GM19455 (cell line): ENCODE results near the gene FZD2.
"Not testable (repeated sequence)": the region's sequence is repeated elsewhere in the genome, so short reads cannot be mapped to it uniquely, and the experiment has no call there.

Experiments used
- ATAC-seq: cut with Tn5 transposase; IDR thresholded peaks from one replicate; pipeline ENCODE4 v1.9.1; 2021; ENCODE audit not compliant: unreplicated experiment

Gene FZD2

DNA sequence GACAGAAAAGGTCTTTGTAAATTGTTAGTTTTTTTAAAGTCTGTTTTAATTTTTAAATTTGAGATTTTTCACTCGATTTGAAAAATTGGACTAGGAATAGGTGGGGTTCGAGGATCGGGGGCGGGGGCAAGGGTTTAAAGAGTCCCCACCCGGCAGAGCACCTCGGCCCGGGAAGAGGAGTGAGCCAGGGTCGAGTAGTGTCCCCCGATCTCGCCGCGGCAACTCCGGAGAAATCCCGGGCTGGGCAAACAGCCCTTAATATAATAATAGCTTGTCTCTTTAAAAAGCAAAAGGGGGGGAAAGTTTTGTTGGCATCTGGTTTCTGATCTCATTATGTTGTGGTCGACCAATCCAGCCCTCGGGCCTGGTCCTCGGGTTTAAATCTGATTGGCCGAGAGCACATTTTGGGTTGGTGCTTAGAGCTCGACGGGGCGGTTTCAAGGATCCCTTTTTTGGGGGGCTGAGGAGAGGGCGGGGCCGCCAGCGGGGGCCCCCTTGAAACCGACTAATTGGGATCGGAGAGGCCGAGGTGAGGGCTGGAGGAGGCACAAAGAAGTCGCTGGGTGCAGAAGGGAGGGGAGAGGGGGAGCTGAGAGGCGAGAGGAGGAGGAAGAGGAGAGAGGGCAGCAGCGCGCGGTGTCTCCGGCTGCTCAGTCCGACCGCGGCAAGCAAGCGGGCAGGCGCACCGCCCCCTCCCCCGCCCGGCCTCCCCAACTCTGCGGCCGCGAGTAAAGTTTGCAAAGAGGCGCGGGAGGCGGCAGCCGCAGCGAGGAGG is at the start of gene FZD2:
TSS of gene FZD2 (plus strand) at position 653 of the 775 bp plus-strand sequence. CDS start 205 bp downstream, outside the sequence.
- ATAC-seq = no peak

DNA sequence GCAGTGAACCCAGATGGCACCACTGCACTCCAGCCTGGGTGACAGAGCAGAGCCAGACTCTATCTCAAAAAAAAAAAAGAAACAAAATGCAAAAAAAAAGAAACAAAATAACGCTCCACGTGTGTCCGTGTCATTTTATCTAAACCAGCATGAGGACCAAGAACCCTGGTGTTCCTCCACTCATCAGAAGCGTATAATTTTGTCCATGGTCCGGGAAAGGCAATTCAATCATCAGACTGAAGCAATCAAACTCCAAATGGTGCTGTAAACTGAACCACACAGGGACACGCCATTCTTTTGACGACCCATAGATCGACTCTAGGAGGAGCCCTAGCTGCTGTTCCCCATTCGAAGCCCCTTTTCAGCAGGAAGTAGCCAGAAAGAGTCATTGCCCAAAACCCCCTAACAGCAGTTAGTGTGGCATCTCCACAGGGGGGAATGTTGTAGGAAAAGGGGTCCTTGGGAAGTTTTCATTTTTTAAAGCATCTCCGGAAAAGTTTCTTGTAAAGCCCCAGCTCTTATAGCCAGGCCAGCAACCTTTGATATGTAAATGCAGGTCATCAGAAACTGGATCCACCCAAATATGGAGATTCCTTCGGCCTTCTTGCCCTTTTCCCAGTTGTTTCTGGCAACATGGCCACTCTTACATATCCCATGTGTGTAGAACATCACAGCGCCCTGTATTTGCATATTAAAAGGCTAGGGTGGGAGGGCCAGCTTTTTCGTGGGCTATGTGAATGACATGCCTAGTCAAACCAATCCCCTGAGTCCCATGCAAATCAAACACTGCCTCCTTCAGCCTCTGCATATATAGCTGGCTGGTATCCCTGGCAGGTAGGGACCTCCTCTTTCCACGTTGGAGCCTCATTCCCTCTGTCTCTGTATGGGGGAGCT is 45.8 kb upstream of the FZD2 start:
- not testable (repeated sequence) for ATAC-seq

DNA sequence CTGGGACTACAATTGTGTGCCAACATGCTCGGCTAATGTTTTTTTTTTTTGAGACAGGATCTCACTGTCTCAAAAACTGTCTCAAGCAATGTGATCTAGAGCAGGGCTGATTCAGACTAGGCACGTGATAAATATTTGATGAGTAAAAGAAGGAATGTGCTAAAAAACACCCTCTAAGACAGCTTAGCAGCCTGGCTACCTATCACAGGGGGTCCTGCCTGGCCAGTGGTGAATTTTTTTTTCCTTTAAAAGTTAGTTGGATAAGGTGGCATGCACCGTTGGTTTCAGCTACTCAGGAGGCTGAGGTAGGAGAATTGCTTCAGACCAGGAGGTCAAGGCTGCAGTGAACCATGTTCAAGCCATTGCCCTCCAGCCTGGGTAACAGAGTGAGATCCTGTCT is 39.3 kb upstream of the FZD2 start:
- ATAC-seq = no peak

DNA sequence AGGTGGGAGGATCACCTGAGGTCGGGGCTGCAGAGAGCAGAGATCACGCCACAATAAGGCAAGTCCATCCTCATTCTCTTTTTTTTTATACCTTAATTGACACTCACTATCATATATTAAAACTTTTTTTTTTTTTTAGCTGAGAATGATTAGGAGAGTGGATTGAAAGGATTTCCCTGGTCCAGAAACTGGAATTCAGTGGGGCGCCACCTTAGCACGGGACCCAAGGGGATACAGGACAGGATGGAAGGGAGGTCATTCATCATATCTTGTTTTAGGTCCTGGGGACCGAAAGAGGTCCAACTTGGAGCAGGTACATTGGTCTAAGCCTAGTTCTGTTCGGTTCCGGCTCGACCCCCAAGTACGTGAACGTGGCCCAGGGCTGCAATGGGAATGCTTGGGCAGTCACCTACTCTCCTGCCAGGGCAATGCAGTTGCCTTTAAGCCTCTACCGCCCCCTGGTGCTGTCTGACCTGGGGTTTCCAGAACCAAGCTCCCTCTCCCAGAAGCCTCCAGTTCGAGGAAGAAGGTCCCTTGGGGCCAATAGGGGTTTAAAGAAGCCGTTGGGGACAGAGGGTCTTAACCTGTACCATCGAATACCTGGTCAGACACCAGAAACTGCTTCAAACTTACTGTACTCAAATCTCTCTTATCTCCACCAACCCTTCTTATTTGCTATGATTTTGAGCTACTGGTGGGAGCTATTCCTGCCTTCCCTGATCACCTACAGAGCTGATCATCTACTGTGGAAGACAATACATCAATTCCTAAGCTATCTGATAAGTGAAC is 34.2 kb upstream of the FZD2 start:
- no peak for ATAC-seq

DNA sequence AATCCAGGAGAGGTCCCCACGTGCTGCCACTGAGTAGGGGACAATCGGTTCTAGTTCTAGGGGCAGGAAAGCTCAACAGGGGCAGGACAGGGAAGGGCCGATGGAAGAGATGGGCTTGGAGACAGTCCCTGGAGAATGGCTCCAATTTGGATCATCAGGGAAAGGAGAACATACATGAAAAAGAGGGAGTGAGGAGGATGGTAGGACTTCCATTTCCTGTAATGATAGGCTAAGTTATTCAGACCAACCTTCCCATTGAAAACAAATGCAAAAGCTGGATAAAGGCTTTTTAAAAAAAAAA is 33.7 kb upstream of the FZD2 start:
- ATAC-seq = no peak

DNA sequence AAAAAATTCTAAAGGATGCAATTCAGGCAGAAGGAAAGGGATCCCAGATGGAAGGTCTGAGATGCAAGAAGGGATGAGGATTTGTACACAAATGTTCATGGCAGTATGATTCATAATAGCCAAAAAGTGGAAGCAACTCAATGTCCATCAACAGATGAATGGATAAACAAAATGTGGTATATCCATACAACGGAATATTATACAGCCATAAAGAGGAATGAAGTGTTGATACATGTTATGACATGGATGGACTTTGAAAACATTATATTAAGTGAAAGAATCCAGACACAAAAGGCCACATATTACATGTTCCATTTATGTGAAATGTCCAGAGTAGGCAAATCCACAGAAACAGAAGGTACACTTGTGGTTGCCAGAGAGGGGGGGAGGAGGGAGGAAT is 30.2 kb upstream of the FZD2 start:
- ATAC-seq = no peak

DNA sequence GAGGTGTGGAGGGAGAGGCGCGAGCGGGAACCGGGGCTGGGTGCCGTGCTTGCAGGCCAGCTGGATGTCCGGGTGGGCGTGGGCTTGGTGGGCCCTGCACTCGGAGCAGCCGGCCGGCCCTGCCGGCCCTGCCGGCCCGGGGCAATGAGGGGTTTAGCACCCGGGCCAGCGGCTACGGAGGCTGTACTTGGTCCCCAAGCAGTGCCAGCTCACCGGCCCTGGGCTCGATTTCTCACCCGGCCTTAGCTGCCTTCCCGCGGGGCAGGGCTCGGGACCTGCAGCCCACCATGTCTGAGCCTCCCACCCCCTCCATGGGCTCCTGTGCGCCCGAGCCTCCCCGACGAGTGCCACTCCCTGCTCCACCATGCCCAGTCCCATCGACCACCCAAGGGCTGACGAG is 29.3 kb upstream of the FZD2 start:
- ATAC-seq = no peak

DNA sequence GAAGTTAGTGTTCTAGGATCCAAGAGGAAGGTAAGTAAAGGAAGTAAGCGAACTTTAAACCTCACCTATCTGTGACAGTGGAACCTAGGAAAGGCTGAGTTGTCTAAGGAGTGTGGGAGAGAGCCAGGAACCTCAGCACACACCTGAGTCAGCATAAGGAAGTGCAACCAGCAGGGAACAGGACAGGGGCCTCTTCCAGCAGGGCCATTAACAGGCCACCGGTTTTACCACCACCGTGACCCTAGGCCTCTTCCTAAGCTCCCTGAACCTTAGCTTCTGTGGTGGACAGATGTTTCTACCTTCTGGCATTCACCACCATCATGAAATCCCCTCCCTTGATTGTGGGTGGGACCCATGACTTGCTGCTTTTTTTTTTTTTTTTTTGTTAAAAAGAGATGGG is 27.4 kb upstream of the FZD2 start:
- no peak for ATAC-seq

DNA sequence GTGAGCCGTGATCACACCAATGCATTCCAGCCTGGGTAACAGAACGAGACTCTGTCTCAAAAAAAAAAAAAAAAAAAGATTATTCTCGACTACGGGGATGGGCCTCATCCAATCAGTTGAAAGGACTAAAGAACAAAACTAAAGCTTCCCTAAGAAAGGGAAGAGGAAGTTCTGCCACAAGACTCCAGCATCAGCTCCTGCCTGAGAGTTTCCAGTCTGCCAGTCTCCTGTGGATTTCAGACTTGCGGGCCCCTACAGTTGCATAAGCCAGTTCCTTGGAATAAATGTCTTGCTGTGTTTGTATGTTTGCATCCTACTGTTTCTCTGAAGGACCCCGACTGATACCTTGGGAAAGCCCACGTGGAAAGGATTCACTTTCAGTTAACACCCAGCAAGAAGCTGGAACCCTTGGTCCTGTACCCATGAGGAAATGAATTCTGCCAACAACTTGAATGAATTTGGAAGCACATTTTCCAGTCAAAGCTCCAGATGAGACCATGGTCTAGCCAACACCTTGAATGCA is 26.3 kb upstream of the FZD2 start:
- no peak for ATAC-seq

DNA sequence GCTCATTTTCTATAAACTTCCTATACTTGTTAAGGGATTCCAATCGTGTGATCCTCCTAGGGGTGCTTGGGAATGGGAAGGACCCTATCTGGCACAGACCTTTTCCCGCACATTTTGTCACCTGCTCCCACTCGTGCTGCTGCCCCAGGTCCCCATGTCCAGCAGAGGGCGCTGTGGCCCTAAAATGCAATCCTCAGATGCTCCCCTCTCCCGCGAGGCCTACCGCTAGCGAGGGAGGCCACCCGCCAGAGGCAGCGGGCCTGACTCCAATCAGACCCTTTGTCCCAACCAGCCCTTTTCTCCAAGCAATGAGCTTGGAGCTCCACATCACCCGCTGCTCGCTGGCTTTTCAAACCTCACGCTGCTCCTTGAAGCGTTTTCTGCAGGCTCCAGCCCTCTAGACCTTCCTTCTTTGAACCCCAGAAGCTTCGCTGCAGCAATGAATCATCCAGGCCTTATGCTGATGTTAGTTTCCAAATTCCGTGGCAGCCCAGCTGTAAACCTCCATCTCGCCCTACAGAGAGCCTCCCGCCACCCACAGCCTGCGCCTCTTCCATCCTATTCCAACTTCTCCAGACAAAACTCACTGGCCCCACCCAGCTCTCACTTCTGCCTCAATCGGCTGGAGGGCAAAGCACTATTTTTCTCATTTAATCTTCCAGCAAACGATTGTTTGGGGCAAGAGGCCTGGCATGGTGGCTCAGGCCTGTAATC is 23.6 kb upstream of the FZD2 start:
- ATAC-seq = no peak

DNA sequence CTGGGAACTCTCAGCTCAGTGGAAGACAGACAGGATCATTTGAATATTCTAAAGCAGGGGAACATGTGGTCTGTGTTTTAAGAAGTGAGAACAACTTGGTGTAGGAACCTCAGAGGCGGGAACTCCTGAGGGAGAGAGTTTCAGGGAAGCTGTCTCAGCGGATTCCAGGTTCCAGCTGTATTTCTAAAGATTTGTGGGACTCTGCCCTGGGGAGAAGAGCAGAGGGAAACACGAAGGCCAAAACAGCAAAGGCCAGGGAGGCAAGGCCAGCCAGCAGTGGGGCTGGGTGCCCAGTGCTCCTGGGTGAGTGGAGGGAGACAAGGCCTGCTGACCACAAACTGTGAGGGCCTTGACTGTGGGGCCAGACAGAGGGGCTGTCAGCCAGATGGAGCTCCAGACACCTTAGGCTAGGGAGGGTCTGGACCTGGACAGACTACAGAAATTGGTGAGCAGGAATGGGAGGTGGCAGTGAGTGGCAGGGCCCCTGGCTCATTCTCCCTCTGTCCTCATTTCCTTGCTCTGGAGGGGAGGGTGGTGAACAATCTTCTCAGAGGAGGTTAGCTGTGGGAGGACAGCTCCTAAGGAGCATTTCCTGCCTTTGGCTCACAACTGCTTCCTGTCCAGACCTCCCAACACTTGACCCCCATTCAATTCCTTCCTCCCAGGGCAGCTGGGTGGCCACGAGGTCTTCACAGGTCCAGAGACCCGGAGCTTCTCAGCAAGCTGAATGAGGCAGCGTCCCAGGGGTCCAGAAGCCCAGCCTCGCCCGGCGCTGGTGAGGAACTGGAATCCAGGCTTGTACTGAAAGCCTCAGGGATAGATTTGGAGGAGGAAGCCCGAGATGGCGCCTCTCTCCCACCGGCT is 21.0 kb upstream of the FZD2 start:
- ATAC-seq = no peak

DNA sequence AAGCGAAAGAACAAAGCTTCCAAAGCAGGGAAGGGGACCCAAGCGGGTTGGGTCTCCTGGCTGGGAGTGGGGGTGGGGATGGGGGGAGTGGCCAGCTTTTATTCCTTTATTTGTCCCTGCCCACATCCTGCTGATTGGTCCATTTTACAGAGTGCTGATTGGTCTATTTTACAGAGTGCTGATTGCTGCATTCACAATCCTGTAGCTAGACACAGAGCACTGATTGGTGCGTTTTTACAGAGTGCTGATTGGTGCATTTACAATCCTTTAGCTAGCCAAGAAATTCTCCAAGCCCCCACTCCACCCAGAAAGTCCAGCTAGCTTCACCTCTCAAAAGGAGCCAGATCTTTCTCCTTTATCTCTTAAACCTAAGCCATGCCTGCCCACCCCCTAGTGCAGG is 19.4 kb upstream of the FZD2 start:
- not testable (repeated sequence) for ATAC-seq

DNA sequence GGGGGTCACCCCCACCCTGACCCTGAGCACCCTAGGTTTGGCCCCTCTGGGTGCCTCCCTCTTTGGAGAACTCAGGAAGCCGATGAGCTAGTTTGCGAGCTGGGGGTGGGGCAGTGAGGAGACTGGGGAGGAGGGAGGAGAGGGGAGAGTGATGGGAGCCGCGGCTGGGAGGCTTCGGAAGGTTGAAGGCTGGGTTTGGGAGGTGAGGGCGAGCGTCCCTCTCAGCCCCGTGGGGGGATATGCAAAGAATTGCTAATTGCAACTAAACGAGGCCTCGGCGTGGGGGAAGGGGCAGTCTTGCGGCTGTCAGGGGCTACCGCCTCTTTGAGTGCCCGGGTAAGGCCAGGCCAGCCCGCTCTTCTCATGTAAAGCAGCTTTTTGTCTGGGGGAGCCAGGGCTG is 17.6 kb upstream of the FZD2 start:
- no peak for ATAC-seq

DNA sequence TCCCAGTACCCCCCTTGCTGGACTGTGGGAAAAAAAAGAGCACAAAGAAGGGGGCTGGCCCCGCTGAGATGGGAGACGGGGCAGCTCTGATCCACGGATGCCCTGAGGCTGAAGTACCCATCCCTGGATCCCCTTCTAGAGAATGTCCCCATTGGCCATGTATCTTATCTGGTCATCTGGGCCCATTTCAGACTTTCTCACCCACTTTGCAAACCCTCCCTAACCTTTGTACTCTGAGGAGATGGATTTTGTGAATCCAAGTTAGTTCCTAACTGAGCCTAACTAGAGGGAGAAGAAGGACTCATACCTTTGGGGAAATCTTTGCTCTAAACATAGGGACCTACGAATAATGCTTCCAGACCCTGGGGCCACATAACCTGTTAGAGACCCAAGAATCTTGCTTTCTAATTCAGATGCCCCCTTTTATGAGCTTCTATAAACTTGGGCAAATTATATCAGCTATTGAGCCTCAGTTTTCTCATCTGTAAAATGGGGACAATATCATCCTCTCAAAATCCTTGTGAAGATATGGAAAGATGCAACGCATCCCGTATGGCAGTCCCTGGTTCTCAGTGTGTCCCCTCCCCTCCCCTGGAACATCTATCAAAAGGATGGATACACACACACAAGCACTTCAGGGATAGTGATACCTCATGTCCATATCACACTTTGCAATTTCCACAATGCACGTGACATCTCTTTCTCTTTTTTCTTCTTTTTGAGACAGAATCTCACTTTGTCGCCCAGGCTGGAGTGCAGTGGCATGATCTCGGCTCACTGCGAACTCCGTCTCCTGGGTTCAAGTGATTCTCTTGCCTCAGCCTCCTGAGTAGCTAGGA is 16.8 kb upstream of the FZD2 start:
- no peak for ATAC-seq

DNA sequence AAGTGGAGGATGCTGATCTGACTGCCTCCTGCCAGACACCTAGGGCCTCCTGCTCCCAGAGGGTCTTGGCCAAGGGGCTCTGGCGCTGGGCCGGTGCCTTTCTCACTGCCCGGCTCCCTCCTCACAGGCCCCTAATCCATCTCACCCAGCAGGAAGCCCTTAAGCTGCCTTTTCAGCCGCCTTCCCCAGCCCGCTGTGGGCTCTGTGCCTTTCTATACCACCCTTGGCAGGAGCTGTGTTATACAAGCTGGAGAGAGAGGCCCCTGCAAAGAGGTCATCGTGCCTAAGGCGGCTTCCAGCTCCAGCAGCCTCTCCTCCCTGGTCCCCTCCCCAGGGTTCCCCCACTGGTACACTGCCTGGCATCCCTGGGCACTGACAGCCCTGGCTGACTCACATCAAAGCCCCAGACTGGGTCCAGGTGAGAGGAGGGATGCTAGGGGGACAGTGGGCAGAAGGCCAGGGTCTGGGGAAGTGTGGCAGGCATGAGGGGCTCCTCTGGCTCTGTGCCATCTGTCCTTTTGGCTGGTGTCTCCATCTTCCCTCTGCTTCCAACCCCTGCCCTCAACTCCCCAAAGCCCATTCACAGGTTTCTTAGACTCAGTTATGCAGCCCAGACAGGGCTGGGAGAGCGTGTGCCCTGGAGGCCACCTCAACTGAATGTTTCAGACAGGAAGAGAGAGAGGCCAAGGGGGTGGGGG is 15.3 kb upstream of the FZD2 start:
- ATAC-seq = no peak

DNA sequence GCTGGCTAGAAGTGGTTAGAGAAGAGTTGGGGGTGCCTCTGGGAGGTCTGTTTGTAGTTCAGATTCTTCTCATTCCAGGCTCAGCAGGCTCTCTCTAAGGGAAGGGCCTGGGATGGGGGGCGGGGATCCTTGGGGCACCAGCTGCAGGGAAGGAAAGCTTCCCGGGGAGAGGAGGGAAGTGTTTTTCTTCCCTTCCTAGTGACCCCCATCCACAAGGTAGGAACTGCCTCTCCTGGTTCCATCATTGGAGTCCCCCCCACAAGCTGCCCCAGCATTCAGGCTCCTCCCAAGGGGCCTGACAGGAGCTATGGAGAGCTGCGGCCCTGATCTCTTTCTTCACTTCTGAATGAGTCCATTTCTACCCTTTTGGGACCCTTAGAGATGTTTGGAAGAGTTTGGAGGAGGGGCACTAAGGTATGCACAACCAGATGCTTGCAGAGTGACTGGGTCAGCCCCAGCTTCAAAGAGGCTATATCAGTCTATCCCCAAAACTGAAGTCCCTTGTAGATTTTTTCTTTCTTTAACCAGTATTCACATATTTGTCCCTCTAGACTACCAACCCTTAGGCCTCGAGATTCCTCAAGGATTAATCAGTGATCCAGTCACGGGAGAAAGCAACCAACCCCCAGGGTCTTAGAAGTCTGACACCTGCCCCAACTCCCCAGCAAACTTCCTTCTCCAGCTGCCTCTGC is 13.9 kb upstream of the FZD2 start:
- no peak for ATAC-seq

DNA sequence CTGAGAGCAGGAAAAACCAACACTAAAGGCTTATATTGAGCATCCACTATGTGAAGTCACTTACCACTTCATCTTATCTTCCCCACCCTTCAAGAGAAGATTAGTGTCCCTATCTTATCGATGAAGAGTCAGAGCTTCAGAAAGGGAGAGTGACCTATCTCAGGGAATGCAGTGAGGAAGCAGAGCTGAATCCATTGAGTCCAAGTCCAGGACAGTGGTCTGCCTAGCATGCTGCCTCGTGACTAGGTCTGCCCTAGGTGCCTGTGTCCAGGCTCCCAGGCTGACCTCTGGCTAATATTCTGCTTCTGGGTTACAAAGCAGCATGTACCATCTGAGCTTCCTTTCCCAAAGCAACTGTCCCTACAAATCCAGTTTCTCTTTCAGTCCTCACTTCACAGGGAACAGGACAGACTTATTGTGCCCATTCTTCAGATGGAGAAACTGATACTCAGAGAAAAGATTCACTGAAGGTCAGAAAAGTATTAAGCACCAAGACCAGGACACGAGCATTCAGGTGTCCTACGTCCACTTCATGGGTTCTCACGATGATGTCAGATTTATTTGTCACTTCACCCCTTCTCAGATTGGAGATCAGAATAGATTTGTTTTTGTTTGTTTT is 13.3 kb upstream of the FZD2 start:
- ATAC-seq = no peak
